Gastroesophageal sphincter (tissue), 3 donors: ENCODE results near the gene SOX12.

Experiments used
- CTCF ChIP-seq, 4 experiments: fragments of 200-600 bp in 2 of 4; fragments of 450-650 bp in 2 of 4; sonication (generic) in 1 of 4; IDR thresholded peaks; one replicate each; pipeline ENCODE4 v1.5.1; 2017 to 2019; ENCODE audit warnings: antibody characterized with exemption in 4 of 4, mild to moderate bottlenecking in 2 of 4, moderate library complexity in 2 of 4
- EP300 ChIP-seq: sonication (generic); formaldehyde crosslinking; IDR thresholded peaks from one replicate; pipeline ENCODE4 v1.6.1; 2017; ENCODE audit warnings: antibody characterized with exemption, mild to moderate bottlenecking
- POLR2A ChIP-seq, 2 donors: fragments of 450-650 bp; IDR thresholded peaks; one replicate each; pipeline ENCODE4 v1.6.1; 2017; ENCODE audit warnings: antibody characterized with exemption in 2 of 2, mild to moderate bottlenecking in 2 of 2, moderate library complexity in 1 of 2
- POLR2AphosphoS5 ChIP-seq: sonication (generic); formaldehyde crosslinking; IDR thresholded peaks from one replicate; pipeline ENCODE4 v1.6.1; 2017; ENCODE audit warnings: antibody characterized with exemption

- TF ChIP-seq POLR2A (IDR thresholded peaks at IDR 0.05): no peak
- no peak for TF ChIP-seq CTCF (IDR thresholded peaks at IDR 0.05)
- no peak for TF ChIP-seq POLR2AphosphoS5
- TF ChIP-seq EP300: no peak
Measured at GRCh38 chr20:366719-367485, 41.5 kb downstream of the SOX12 start.
